ENCODE measurements around the gene RGS3.
"Not testable (repeated sequence)": the region's sequence is repeated elsewhere in the genome, so short reads cannot be mapped to it uniquely, and the experiment has no call there.

Gene RGS3

DNA sequence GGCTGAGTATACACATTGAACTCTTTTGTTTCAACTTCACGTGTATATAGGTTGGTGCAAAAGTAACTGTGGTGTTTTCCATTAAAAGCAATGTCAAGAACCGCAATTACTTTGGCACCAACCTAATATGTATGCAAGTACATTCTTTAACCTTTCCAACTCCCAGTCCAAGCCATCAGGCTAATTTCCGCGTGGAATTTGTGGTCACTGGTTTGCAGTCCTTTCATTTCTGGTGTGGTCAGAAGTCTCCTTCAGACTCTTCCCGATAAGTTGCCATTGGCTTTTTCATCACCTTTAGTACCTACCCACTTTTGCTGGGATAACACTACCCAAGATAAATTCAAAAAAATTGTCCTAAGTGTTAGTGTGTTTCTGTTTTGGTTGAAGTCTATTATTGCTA is 84.0 kb downstream of the RGS3 start:
- no peak for DNase-seq (ENCODE audit: low read depth in 2 of 2)

GRCh38 chr9:113548221-113549041 is 84.9 kb downstream of the RGS3 start:
- DNase-seq (ENCODE audit: low read depth in 2 of 2): peak in 1 of 2 donors; percentile 13

- not testable (repeated sequence) for DNase-seq (ENCODE audit: low read depth in 2 of 2)
These were observed 86.4 kb downstream of the RGS3 start for GRCh38 chr9:113549892-113550291.

DNA sequence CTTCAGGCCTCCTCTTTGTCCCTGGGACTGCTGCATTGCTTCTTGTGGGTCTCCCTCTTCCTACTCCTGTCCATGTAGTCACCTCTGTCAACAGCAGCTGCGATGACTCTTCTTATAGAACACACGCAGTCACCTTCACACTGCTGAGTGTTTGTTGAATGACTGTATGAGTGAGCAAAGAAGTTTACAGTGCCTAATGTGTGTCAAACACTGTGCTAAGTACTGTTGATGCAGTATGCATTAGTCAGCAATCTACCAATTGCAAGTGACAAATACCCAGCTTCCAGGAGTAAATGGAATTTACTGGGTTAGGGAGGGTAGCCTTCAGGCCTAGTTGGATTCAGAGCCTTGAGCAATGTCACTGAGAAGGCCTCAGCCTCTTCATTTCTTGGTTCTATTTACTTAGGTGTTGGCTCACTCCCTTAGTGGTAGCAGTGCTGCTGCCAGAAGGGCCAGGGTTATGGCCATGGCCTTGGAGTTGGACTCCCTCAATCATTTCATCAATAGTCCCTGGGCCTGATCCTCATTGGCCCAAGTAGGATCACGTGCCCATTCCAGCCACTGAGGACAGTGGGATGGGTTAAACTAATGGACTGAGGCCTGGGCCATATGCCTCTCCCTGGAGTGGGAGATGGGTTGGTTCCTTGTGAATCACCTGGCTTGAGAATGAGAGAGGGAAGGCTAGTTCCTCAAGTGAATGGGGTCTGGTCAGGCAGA is 93.5 kb downstream of the RGS3 start:
- no peak for DNase-seq (ENCODE audit: low read depth in 2 of 2)

DNA sequence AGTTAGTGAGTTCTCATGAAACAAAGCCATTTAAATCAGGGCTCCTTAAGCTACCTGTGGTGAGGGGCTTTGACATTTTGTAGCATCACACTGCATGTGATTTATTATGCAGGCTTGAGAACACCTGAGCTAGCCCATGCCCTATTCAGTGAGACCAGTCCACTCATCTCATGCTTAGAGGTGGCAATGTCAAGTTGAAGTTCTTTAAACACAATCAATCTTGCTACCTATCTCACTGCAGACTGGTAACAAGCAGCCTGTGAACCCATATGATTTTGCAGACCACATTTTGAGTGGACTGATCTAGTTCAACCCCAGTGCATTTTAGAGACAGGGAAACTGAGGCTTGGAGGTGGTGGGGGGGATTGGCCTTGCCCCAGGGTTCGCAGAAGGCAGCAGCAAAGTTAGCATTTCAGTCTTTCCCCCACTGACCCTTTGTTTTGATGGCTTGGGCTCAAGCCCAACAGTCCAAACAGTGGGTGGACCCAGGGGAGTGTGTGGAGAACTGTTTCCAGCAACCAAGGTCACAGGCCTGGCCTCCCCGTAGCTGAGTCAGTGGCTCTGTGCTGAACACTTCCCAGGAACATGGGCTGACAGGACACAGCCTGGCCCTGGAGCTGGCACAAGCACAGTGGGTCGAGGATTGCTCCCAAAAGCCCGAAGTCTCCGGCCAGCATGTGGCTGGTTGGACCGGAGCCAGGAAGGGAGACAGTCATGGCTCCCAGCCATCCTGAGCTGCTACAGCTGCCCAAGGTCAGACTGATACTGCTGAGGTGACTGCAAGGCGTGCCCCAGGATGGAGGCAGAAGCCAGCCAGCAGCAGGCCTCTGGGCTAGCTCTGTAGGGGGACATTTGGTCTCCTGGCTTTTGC is 95.3 kb downstream of the RGS3 start:
- no peak for DNase-seq (ENCODE audit: low read depth in 2 of 2)

DNA sequence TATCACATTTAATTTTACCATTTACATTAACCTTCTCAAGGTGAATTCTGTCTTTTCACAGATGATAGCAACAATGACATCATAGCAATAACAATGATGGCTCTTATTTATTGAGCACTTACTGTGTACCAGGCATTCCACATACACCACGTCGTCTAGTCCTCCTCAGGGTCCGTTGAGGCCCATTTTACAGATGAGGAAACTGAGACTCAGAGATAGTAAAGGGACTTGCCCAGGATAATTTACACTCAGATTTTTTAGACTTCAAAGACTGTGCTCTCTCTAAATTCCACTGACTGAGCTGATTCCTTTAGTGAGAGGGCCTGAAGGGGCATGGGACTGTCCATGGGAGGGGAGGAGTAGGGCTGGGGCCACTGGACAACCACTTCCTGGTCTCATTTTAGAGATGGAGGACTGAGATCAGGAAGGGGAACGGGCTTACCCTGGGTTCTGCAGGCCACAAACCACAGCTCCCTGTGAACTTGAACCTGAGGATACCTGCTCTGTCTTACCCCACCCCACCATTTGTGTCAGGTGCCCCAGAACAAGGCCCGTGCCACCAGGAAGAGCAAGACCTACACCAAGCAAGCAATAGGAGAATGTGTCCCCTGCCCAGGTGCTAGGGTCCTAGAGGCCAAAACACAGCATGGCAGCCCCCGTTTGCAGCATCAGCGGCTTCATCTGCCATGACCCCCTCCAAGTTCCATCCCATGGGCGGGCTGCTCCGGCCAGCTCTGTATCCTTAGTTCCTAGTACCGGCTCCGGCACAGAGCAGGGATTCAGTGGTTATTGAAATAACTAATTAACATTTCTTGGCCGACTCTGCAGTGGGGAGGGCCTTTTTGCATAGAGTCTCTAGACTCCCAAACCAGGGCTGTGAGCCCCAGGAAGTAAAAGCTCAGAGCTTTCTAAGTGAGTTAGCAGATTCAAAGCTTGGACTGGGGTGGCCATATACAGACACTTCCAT is 96.6 kb downstream of the RGS3 start:
- DNase-seq (ENCODE audit: low read depth in 2 of 2): no peak

DNA sequence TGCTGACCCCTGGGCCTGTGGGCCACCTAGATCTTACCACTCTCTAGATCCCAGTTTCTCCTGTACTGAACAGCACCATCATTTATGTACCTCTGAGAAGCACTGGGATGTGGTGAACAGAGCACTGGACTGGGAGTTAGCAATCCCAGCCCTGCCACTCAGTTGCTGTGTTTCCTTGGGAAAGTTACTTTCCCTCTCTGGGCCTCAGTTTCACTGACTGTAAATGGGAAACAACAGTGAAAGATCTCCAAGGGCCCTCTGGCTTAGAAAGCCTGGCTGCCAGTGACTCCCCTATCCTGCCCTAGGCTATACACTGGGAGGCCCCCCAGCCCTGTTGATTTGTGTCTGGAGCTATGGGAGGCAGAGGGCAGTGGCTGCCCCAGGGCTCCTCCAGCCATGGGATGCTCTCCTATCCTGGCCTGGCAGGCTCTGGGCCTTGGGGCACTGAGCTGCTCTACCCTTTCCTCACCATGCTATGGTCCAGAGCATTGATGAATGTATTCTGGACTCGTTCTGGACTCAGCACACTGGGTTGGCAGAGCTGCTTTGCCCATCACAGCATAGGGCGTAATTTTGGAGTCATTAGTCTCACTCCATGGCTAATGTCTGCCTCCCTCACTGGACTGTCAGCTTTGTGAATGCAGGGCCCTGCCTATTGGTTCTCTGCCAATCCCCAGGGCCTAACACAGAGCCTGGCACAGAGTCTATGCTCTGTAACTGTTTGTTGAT is 99.3 kb downstream of the RGS3 start:
- DNase-seq (ENCODE audit: low read depth in 2 of 2): no peak

DNA sequence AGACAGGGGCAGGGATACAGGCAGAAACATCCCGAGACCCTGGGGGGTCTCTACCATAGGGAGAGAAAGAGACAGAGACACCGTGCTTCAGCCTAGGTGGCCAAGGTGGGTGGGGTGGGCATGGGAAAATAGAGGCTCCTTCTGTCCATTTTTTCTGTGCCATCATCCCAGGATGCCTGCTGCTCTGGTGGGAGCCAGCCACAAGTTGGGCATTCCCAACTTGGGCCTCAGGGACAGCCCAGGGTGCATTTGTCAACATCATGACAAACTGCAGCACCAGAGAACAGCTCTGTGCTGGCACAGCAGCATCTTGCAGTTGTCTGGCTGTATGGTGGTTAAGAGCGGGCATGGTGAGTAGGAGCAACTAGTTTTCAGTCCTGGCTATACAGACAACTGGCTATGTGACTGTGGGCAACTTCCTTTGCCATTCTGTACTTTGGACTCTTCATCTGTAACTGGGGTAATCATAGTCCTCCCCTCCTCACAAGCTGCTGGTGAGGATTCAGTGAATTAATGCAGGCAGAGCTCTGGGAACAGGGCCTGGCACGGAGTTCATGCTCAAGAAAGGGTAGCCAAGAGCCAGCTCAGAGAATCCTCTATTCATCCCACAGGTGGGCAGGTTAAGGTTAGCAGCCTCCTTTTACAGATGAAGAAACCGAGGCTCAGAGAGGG is 100.4 kb downstream of the RGS3 start:
- DNase-seq (ENCODE audit: low read depth in 2 of 2): no peak

DNA sequence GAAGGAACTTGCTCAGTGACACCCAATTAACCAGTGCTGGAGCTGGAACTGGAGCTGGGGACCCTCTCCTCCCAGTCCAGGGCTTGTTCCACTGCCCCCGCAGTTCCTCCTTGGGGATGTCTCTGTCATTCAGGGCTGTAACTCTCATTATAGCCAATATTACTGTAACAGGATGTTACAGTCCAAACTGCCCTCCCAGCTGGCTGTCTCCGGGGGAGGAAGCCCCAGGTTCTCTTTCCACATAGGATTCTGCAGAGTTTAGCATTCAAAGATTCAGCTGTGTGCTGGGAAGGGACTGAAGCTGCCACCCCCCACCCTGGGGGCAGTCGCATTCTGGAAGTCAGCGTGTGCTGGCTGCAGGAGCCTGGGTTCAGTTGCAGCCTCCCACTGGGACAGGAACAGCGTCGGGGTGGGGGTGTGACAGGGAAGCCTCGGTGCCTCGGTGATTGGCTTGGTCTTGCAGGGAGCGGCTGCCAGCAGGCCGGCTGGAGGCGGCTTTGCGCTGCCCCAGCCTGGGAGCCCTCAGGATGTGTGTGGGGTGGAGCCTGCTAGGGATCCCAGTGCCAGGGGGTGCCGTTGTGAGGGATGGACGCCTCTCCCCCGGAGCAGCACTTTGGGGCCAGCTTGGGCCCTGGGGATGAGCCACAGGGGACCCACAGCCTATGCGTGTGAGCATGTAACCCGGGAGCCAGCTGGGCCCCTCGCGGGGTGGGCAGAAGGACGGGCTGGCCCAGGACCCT is 101.1 kb downstream of the RGS3 start:
- no peak for DNase-seq (ENCODE audit: low read depth in 2 of 2)

- DNase-seq (ENCODE audit: low read depth in 2 of 2): no peak
These were observed 102.6 kb downstream of the RGS3 start for GRCh38 chr9:113566016-113566711.

DNA sequence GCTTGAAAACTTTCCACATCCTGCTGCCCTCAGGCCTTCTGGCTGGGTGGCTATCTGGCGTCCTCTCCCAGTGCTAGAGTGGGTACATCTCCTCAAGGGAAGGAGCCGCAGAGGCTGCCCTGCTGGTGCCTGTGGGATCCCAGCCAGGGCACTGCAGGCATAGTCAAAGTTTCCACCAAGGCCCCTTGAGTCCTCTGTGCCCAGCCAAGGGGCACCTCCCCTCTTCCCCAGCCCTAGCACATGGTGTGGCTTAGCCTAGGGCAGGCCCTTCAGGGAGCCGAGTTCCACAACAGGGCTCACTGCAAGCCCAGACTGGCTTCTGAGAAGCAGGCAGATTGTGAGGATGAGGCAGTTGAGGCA is 103.2 kb downstream of the RGS3 start:
- DNase-seq (ENCODE audit: low read depth in 2 of 2): no peak

- no peak for DNase-seq (ENCODE audit: low read depth in 2 of 2)
These were observed 104.0 kb downstream of the RGS3 start for GRCh38 chr9:113567361-113568080.

DNA sequence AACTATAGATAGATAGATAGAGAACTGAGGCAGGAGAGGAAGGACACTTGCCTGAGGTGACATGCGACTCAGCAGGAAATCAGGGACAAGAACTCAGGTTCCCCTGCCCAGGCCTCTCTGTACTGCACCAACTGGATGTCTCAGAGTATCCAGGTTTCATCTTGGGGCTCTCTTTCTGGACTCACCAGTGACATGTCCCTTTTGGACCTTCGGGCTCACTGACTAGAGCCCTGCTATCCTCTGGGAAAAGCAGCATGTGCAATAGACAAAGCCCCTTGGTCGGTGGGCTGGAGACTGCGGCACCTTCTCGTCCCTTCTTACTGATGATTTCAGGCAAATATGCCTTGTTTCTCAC is 104.5 kb downstream of the RGS3 start:
- no peak for DNase-seq (ENCODE audit: low read depth in 2 of 2)

DNA sequence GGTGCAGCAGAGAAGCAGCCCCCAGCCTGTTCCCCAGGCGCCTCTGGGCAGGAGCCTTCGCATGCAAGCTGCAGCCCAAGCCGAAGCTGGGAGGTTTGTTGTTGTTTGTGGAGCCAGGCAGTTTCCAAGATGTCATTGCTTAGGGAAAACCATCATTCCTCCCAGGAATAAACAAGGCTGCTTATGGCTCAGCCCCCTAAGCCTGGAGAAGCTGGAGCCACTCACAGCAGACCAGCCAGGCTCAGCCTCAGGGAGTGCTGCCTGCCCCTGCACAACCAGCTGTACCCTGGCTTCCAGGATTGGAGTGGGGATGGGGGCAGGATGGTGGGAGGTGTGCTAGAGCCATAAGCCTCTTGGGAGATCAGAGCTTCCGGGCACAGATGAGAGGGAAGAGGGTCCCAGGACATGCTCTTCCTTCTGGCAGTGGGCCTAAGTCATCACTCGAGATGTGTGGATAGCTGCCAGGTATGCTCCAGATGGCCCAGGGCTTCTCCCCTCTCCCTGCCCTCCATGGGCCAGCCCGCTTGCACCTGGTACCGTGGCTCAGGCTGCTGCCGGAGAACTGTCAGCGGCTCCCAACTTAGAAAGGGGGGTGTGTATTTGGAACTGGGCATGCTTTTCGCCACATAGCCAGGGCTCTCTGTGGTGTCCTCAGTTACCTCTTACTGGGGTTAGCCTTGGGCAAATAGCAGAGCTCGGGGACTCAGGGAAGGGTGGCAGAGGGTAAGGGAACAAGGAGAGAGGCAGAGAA is 105.2 kb downstream of the RGS3 start:
- DNase-seq (ENCODE audit: low read depth in 2 of 2): no peak

- DNase-seq (ENCODE audit: low read depth in 2 of 2): no peak
These were observed 106.0 kb downstream of the RGS3 start for GRCh38 chr9:113569472-113570060.

- no peak for DNase-seq (ENCODE audit: low read depth in 2 of 2)
These were observed 106.6 kb downstream of the RGS3 start for GRCh38 chr9:113570106-113570505.
